Activated T-helper 2 cell treated with anti-CD3 and anti-CD28 coated beads, Interferon-gamma antibody, Interleukin-2, Interleukin-4, amounts not matched to agents 10 μg/mL and 5 μg/mL and 100 μg/mL, durations not matched to agents 14 hours and 24 hours and 36 hours (primary cell): ENCODE results near the gene SLC26A9. TPM values are rescaled to one million over a fixed set of nuclear protein-coding genes. Genes with fewer than 3 reads are reported as not detected.
"Not testable (repeated sequence)": the region's sequence is repeated elsewhere in the genome, so short reads cannot be mapped to it uniquely, and the experiment has no call there.

Experiments
- DNase-seq: peaks from one replicate; pipeline ENCODE4 v3.0.0; 2021; ENCODE audit warnings: low spot score
- H3K27ac Mint-ChIP-seq: one replicate; pipeline ENCODE4 v1.8.0; 2021; ENCODE audit warnings: mixed read lengths
- H3K27me3 Mint-ChIP-seq: one replicate; pipeline ENCODE4 v1.8.0; 2021; ENCODE audit warnings: low read depth, mixed read lengths
- H3K36me3 Mint-ChIP-seq: one replicate; pipeline ENCODE4 v1.8.0; 2021; ENCODE audit warnings: low read depth, mixed read lengths
- H3K4me1 Mint-ChIP-seq: one replicate; pipeline ENCODE4 v1.8.0; 2021; ENCODE audit warnings: low read depth, mixed read lengths
- H3K4me3 Mint-ChIP-seq: one replicate; pipeline ENCODE4 v1.8.0; 2021; ENCODE audit warnings: low read depth, mild to moderate bottlenecking, moderate library complexity, mixed read lengths
- H3K9me3 Mint-ChIP-seq: one replicate; pipeline ENCODE4 v1.8.0; 2021; ENCODE audit warnings: mixed read lengths
- intact Hi-C: fragments of 100-400 bp; cut with micrococcal nuclease; formaldehyde crosslinking; loops from one replicate; pipeline ENCODE4 v1.15.1; 2023
- total RNA-seq: library from RNA; stranded (reverse); gene quantifications from 2 replicates; pipeline ENCODE4 v1.2.3, GENCODE V29; 2022

SLC26A9 gene
- total RNA-seq, 1 donor from 2014 or later = not detected

GRCh38 chr1:205880923-205881322, 62.3 kb downstream of the SLC26A9 start:
- intact Hi-C loops = no loop called here
- DNase-seq = no peak
- Mint-ChIP-seq H3K9me3 (peaks cover 21% of the 10 kb centered on the region), H3K36me3 (no peaks in the 10 kb centered on the region), H3K27ac (no peak overlapping the region), H3K27me3 (peaks cover 44% of the 10 kb centered on the region), H3K4me1 (peaks cover 6% of the 10 kb centered on the region), H3K4me3 (no peak overlapping the region)

- Mint-ChIP-seq H3K9me3 (peaks cover 21% of the 10 kb centered on the region), H3K4me3 (no peak overlapping the region), H3K27me3 (peaks cover 45% of the 10 kb centered on the region), H3K4me1 (peaks cover 6% of the 10 kb centered on the region), H3K36me3 (no peaks in the 10 kb centered on the region), H3K27ac (no peak overlapping the region)
- DNase-seq = no peak
- intact Hi-C loops = no loop called here
Observed at GRCh38 chr1:205879974-205880373, 63.3 kb downstream of the SLC26A9 start.

GRCh38 chr1:205878026-205878425, 65.2 kb downstream of the SLC26A9 start:
- Mint-ChIP-seq H3K4me1 (peaks cover 6% of the 10 kb centered on the region), H3K27ac (no peak overlapping the region), H3K36me3 (no peaks in the 10 kb centered on the region), H3K9me3 (peaks cover 21% of the 10 kb centered on the region), H3K27me3 (peaks cover 41% of the 10 kb centered on the region), H3K4me3 (no peak overlapping the region)
- DNase-seq = no peak
- intact Hi-C loops = no loop called here

- H3K36me3 Mint-ChIP-seq, H3K9me3 Mint-ChIP-seq, H3K27ac Mint-ChIP-seq, H3K4me1 Mint-ChIP-seq, DNase-seq, H3K4me3 Mint-ChIP-seq, intact Hi-C loops: not testable (repeated sequence)
- H3K27me3 Mint-ChIP-seq = peaks cover 13% of the 10 kb centered on the region
Observed at GRCh38 chr1:205873148-205873547, 70.1 kb downstream of the SLC26A9 start.

- Mint-ChIP-seq H3K27ac (no peak overlapping the region), H3K9me3 (no peaks in the 10 kb centered on the region)
- DNase-seq = no peak
Observed at GRCh38 chr1:205870236-205870635, 73.0 kb downstream of the SLC26A9 start.

More at GRCh38 chr1:205870236-205870635, 73.0 kb downstream of the SLC26A9 start:
- H3K4me1 Mint-ChIP-seq = no peaks in the 10 kb centered on the region
- intact Hi-C loops = no loop called here
- peaks cover 5% of the 10 kb centered on the region for H3K27me3 Mint-ChIP-seq
- no peak overlapping the region for H3K4me3 Mint-ChIP-seq
- no peaks in the 10 kb centered on the region for H3K36me3 Mint-ChIP-seq

Other genes starting within 250 kb of the SLC26A9 start
- gene NUCKS1, start 193.3 kb downstream of the SLC26A9 start, total RNA-seq = 176 and 180 TPM in 2 replicates
- 26.2 and 26.7 TPM in 2 replicates for gene RAB29, start 168.0 kb downstream of the SLC26A9 start, total RNA-seq
- 46.9 and 48.5 TPM in 2 replicates for gene SLC41A1, start 130.3 kb downstream of the SLC26A9 start, total RNA-seq
- gene PM20D1, start 93.3 kb downstream of the SLC26A9 start, total RNA-seq = 0.57 and 0.78 TPM in 2 replicates
- gene RAB7B, start 59.9 kb upstream of the SLC26A9 start, total RNA-seq = not detected in 2 replicates
- gene CTSE, start 80.4 kb upstream of the SLC26A9 start, total RNA-seq = not detected in 2 replicates
- gene RHEX, start 109.7 kb upstream of the SLC26A9 start, total RNA-seq = not detected in 2 replicates
- gene AVPR1B, start 173.9 kb upstream of the SLC26A9 start, total RNA-seq = not detected in 2 replicates